GM11168 (cell line): ENCODE results near the gene SYNDIG1.

ENCODE experiments used
- in situ Hi-C: fragments of 300-500 bp; cut with MboI; formaldehyde crosslinking; loops from one replicate; pipeline ENCODE4 v1.12.0; 2022; ENCODE audit warnings: low sequenced_read_pairs; ENCODE audit not compliant: unreplicated experiment

SYNDIG1 gene

DNA sequence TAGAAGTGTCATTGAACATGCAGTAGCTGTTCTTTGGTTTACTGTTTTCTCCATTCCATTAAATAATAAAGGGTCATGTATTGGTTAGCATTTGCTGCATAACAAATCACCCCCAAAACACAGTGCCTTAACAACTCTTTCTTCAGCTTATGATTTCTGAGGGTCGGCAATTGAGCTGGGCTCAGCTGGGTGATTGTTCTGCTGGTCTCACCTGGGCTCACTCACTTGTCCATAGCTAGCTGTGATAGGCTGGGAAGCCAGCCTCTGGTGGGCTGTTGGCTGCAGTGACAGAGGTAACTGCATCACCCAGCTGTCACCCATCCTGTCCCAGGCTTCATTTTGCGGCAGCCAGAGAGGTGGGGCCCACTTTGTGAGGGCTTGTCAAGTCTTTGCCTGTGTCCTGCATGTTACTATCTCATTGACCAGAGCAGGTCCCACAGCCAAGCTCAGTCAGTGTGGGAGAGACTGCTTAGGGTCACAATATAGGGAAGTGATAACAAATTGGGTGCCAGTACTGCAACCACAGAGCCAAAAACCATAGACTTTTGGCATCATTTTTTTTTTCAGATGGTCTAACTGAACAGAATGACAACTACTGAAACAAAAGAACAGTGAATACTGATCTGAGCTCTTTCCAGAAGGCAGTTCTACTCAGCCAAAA is 76.9 kb downstream of the SYNDIG1 start:
- in situ Hi-C loops, result no loop called here

DNA sequence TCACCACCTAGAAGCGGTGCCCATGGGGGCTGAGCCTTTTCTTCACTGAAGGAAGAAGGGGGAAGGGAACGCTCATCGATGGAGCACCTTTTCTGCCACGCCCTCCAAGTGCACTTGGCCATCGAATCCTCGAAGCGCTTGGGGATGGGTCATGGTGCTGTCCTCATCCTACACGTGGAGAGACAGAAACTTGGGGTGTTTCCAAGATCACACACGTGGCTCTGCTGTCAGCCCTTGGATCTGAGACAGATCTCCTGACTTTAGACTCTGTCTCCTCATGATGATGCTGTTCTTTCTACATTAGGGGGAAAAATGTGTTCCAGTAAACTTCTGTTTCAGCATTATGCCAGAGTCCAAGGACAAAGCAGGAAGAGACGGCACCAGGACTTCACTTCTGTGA is 78.5 kb downstream of the SYNDIG1 start:
- in situ Hi-C loops, result no loop called here

DNA sequence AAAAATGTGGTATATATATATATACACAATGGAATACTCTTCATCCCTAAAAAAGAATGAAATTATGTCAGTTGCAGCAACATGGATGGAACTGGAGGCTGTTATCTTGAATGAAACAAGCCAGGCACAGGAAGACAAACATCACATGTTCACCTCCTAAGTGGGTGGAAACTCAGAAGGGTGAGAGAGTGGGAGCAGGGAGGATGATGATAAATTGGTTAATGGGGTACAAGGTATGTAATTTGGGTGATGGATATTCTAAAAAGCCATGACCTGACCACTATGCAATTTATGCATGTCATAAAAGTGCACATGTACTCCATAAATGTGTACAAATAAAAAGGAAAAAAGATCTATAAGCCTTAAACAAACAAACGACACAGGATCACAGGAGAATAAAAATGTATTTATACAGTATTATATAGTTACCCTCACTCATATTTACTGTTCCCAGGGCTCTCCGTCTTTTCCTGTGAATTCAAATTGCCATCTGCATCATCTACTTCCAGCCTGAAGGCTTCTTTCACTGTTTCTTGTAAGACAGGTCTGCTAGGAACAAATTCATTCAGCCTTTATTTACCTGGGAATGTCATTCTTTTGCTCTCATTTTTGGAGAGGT is 89.8 kb downstream of the SYNDIG1 start:
- in situ Hi-C loops, result no loop called here

DNA sequence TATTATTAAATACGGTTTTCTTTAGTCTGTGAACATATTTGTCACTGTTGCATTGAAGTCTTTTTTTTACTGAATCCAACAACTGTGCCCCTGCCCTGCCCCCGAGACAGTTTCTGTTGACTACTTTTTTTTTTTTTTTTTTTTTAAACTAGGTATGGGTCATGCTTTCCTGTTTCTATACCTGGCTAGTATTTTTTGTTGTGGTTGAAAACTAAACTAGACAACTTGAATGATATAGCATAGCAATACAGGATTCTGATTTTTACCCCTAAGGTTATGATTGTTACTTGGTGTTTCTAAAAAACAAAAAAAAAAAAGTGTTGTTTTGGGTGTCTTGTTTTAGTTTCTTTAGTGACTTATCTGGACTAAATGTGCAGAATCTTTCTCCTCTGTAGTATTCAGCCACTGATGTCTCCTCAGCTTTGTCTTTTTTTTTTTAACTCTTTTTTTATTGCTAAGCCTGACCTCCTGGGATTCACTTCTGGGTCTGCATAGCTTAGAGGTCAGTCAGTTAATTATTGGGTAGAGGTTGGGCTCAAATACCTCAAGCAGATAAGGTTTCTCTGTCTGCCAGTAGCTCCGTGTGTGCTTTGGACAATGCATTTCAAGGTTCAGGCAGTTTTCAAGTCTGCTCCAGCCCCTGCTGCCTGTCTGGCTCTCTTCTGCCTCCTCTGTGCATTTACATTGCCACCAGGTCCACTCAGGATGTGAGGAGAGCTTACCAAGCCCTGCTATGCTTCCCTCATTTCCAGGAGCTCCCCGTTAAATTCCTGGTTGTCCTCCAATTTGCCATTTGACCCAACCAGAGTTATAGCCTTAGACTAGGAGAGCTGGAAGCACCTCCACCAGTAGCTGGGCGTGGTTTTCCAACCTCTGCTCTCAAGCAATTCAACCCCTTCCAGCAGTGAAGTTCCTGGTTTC is 91.4 kb downstream of the SYNDIG1 start:
- in situ Hi-C loops, result no loop called here

DNA sequence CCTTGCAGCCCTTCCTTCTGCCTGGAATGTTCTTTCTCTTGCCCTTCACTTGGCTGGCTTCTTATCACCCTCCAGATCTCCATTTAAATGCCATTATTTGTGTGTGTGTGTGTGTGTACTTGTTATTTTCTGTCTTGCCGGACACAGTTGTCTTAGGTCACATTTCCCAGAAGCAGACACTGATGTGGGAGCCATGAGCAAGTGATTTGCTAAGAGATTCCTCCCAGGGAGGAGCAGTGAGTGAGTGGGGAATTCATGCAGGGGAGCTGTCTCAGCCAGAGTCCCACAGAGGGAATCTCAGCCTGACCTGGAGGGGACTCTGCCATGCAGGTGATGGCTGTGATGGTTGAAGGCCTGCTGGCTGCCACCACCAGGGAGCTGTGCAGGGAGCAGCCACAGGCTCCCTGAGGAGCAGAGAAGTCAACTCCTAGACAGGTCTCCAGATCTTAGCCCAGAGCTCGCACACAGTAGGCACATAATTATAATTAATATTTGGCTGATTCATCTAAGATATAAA is 96.5 kb downstream of the SYNDIG1 start:
- in situ Hi-C loops, result no loop called here

DNA sequence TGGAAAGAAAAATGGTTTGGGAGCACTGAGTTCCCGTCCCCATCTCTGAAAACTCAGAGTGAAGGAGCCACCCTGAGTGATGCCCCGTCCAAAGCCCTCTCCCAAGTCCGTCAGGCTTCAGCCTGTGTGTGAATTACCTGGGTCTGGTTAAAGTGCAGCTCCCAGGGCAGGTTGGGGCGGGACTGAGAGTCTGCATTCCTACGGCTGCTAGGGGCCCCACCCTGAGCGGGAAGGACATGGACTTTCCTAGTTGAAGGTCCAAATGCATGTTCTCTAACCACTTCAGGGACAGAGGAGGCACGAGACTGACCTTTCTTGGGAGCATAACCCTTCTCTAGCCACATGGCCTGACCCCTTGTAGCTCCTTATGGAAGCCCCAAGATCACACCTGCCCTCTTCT is 97.2 kb downstream of the SYNDIG1 start:
- in situ Hi-C loops, result no loop called here

DNA sequence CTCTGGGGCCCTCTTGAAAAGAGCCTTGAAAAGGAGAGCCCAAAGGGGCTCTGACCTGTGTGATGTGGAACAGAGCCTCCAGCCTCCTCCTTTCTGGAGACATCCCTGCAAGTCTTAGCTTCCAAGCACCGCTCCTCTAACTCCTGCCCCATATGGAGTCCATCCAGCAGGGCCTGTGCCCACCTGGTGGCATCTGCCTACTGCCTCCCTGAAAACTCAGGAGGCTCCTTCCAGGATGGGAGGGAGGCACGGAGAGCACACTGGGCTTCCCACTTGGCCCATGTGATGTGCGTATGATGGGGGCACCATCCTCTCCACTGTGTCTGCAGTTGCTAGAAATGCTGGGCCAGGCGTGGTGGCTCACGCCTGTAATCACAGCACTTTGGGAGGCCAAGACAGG is 98.1 kb downstream of the SYNDIG1 start:
- in situ Hi-C loops, result no loop called here

DNA sequence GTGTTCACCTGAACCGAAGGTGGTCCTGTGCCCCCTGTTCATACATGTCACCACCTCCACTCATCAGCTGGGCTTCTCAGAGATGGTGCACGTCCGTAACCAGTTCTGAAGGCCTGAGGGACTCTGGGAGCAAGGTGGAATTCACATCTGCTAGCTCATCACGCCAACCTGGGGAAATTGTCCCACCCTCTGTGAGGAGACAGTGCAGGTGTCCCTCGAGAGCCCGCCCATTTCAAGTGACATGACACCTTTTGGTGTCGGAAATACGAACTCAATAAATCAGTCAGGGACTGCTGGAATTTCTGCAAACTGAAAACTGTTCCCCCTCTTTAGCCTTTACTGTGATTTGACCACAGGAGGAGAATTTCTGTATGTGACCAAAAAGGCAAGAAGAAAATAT is 99.4 kb downstream of the SYNDIG1 start:
- in situ Hi-C loops, result no loop called here

DNA sequence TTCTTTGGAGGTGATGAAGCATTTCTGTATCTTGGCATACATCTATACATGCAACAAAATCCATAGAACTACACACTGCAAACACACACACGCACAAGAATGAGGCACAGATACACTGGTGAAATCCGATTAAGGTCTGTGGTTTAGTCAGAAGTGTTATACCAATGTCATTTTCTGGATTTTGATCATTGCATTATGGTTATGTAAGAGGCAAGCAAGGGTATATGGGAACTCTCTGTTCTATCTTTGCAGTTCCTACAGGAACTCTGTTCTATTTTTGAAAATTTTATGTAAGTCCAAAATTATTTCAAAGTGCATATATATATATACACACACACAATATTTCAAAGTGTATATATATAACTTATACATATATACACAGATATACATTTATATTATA is 101.7 kb downstream of the SYNDIG1 start:
- in situ Hi-C loops, result no loop called here

DNA sequence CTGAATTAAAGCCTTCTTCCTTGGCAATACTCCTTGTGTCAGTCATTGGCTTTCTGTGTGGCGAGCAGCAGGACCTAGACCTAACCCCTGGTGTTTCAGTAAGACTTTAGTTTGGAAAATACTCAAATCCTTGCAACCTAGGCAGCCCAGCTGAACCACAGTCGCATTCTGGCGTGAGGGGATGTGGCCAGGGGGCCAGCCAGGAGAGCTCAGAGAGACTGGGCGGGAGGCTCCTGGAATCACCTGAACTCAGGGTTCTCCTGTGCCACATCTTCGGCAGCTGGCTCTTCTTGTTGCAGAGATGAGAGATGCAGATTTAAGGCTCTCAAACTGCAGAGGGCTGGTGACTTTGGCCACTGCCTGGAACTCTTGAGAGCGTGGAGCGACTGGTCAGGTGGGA is 102.7 kb downstream of the SYNDIG1 start:
- in situ Hi-C loops, result no loop called here

DNA sequence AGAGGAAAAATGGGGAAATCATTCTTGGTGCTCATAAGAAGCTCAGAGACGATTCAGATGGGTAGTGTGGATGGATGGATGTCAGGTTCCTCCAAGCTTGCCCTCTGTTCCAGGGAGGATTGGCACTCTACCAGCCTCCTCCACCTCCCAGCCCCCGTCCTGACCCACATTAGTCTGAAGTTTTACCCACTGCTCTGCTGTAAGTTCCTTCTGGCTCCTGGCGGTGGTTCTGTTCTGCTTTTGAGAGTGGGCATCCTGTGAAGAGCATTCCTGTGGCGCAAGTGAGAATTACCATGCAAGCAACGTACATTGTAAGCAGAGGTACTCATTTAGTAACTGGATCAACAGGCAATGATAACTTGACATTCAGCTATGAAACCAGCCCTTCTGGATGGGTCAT is 103.4 kb downstream of the SYNDIG1 start:
- in situ Hi-C loops, result no loop called here

DNA sequence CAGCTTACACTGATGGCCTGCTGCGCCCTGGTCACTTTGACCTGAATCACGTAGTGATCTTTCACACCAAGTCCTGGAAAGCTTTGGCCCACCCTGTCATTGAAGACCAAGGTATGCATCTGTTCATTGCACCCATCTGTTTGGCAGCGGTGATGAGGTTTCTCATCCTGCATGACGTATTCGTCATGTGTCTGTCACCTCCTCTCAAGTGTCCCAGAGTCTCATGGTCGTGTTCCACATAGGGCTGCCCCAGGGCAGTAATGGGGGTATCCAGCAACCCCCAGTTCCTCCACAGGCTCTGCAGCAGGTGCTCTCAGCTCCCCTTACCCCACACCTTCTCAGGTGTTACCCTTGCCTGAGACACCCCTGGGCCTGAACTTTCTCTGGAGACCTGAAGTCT is 104.1 kb downstream of the SYNDIG1 start:
- in situ Hi-C loops, result no loop called here

DNA sequence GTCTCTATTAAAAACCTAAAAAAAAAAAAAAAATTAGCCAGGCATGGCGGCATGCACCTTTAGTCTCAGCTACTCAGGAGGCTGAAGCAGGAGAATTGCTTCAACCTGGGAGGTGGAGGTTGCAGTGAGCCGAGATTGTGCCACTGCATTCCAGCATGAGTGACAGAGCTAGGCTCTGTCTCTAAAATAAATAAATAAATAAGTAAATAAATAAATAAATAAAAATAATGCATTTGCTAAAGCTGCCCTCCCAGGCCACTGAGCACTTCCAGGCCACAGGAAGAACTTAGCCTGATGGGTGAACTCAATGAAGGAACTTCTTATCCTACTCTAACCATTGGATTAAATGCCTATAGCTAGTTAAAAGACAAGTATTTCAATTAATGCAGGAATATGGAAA is 104.9 kb downstream of the SYNDIG1 start:
- in situ Hi-C loops, result no loop called here

DNA sequence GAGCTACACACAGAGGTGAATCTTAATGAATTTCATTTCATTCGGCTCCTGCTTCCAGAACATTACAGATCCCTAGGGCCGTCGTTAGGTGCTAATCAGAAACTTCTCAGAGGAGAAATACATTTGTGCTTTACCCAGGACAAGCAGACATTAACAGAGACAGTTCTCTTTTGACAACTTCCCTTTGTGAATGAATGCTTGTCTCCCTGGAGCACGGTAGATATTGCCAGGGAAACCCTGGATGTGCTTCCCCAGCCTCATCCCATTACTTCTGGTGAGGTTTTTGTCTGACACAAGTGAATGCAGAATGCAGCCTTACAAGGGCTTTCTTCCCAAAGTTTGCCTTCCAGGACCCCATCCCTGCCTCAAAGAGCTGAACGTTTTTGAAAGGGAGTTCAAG is 105.4 kb downstream of the SYNDIG1 start:
- in situ Hi-C loops, result no loop called here

DNA sequence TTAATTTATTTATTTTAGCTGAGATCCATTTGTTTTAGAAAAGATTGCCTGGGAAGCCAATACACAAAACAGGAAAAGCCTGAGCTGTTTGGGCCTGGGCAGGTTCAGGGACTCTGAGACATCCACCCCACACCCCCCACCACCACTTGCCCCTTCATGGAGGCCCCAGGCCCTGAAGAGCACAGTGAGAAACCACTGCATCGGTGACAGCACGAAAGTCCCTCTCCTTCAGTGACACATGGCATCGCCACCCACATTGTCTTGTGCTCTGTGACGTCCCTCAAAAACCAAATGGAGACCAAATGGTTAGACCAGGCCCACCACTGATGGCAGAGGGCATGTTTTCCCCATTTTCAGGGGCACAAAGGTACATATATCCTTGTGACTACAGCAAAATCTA is 106.4 kb downstream of the SYNDIG1 start:
- in situ Hi-C loops, result no loop called here

DNA sequence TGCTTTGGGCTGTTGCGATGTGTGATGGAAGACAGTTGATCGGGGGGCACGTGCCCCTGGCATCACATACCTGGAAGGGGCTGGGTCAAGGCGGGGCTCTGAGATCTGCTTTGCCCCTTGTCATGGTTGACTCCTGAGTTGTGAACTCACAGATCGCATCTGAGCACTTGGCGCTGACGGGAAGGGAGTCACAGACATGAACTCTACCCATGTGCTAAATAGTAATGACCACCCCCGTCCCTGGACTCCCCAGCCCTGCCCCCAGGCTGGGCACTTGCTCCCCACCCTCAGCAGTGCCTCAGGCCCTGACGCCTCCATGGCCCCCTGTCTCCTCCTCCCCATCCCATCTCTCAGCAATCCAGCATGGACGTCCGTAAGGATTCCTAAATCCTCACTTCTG is 107.0 kb downstream of the SYNDIG1 start:
- in situ Hi-C loops, result no loop called here

DNA sequence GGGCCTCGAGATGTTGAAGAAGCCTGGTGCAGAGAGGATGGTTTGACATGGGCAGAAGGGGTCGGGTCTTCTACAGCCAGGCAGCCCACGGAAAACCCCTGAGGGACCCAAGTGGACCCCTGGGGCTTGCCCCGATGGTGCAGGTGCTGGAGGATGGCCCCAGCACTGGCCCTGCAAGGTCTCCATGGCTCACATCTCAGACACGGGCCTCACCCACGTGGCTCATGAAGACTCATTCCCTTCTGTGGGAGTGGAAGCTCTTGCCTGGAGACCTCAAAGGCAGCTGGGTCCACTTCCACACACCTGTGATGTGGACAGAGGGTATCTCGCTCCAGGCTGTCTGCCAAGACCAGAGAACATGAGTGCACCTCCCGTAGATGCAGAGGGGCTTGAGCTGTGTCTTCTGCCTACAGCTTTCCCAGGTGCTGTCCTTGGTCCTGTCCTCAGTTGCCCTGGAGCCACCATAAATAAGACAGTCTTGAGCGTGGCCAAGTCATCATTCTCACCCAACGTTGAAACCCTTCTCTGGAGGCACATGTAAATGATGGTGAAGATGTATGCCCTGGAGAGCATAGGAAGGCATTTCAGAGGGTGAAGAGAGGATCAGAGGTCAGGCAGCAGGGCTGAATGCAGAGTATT is 108.0 kb downstream of the SYNDIG1 start:
- in situ Hi-C loops, result no loop called here

DNA sequence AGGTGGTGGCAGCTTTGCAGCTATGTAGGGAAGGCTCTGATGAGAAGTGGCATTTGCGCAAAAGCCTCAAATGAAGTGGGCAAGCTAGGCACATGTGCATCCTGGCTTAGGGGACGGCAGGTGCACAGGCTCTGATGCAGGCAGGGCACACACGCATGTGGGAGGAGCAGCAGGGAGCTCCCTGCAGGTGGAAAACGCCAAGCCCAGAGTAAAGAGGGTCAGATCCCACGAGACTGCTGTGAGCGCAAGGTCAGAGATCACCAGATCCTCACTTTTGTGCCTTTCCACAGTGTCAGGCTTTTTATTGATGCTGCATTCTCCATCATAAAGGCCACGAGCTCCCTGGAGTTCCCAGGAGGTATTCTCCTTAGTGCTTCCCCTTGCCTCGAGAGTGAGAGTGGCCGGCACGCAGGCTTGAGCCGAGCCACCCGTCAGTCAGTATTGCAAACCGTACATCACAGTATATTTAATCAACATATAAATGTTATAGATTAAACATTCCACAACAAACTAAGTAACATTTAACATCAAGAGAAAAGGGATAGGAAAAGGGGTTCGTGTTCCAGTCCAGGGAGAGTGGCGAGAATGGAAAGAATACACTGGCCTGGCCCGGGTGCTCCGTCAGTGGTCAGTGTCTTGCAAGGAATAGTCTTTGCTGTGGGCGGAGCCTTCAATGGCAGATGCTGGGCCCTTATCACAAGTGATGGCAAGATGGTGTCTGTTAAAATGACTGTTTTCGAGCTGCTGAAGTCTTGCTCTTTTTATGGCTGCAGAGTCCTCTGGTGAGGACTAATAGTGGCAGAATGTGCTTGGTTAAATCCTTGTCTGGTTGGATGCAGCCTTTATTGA is 109.4 kb downstream of the SYNDIG1 start:
- in situ Hi-C loops, result no loop called here

DNA sequence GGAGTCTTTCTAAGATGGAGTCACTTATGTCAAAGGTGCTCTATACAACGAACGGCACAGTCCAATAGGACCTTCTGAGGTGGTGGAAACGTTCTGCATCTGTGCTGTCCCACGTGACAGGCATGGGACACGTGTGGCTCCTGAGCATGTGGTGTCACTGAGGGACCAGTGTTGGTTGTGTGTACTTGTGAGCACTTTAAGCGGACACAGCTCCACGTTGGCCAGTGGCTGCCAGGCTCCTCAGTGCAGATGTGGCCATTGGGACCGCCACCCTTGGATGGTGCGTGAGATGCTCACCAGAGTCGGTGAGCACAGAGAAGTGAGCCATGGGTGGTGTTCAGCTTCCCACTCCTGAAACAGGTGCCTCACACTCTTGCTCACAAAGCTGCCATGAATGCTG is 110.0 kb downstream of the SYNDIG1 start:
- in situ Hi-C loops, result no loop called here

DNA sequence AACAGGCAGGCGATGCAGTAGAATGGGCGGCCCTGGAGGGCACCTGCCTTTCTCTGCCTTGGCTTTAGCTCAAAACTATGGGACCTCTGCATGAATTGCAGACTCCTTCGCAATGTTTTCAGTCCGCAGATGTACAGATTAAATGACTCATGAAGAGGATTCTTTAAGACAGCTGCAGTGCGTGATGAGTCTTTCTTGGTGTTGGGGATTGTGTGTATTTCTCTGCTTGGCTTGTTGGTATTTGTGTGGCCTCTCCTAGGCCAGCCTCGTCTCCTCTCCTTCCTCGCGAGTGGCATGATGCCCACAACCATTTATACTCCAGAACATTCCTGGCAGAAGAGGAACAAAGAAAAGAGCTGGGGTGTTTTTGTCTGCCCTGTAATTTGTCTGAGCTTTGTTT is 110.6 kb downstream of the SYNDIG1 start:
- in situ Hi-C loops, result no loop called here
